Effector memory CD4-positive, alpha-beta T cell (primary cell): ENCODE data around the gene GRAP2.

Experiments
- DNase-seq, 3 donors: peaks; one replicate each; pipeline ENCODE4 v3.0.0-alpha.2; 2020
- H3K27ac ChIP-seq: 2 replicates; pipeline ENCODE4 v1.7.0; 2013; ENCODE audit warnings: mild to moderate bottlenecking, low read length, moderate library complexity; ENCODE audit not compliant: insufficient read depth, poor library complexity, severe bottlenecking
- H3K27me3 ChIP-seq: replicated peaks from 2 replicates; pipeline ENCODE4 v1.7.0; 2013; ENCODE audit warnings: mild to moderate bottlenecking, low read length; ENCODE audit not compliant: insufficient read depth, control insufficient read depth, poor library complexity, severe bottlenecking
- H3K36me3 ChIP-seq: 2 replicates; pipeline ENCODE4 v1.7.0; 2013; ENCODE audit warnings: mild to moderate bottlenecking, low read length, moderate library complexity; ENCODE audit not compliant: control insufficient read depth, insufficient read depth
- H3K4me1 ChIP-seq: 2 replicates; pipeline ENCODE4 v1.7.0; 2013; ENCODE audit warnings: low read length, mild to moderate bottlenecking; ENCODE audit not compliant: control insufficient read depth, insufficient read depth, poor library complexity, severe bottlenecking
- H3K4me3 ChIP-seq: 2 replicates; pipeline ENCODE4 v1.7.0; 2013; ENCODE audit warnings: low read length, low read depth, mild to moderate bottlenecking; ENCODE audit not compliant: insufficient read depth, poor library complexity, severe bottlenecking
- H3K9me3 ChIP-seq: 2 replicates; pipeline ENCODE4 v1.7.0; 2013; ENCODE audit warnings: mild to moderate bottlenecking, low read length, moderate library complexity; ENCODE audit not compliant: control insufficient read depth

GRAP2 gene

DNA sequence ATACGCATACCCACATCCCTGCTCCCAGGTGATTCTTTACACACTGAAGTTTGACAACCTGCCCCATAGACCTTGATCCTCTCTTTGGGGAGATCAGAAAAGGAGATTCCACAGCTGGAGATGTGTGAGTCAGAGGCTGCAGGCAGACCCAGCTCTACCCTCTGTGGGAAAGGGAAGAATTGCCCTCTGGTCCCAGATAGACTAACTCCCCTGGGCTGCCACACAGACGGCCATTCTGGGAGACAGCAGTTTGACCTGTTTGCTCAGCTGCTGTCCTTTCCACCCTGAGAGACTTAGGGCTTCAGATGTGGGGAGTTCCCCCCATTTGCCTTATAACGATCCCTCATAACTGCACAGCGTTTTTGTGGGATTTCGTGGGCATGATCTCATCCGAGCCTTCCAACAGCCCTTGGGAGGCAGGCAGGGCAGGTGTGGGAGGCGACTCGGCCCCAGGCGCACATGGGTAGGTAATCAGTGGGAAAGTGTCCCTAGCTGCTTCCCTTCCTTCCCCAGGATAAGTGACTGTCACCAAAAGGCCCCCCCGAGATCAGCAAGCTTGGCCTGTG lies 107.9 kb downstream of the GRAP2 start:
- H3K36me3 ChIP-seq = no peaks in the 10 kb centered on the region
- H3K9me3 ChIP-seq = no peaks in the 10 kb centered on the region
- no peaks in the 10 kb centered on the region for H3K27me3 ChIP-seq
- no peaks in the 10 kb centered on the region for H3K4me1 ChIP-seq
- no peak overlapping the region for H3K4me3 ChIP-seq
- no peak overlapping the region for H3K27ac ChIP-seq
- DNase-seq = no peak

DNA sequence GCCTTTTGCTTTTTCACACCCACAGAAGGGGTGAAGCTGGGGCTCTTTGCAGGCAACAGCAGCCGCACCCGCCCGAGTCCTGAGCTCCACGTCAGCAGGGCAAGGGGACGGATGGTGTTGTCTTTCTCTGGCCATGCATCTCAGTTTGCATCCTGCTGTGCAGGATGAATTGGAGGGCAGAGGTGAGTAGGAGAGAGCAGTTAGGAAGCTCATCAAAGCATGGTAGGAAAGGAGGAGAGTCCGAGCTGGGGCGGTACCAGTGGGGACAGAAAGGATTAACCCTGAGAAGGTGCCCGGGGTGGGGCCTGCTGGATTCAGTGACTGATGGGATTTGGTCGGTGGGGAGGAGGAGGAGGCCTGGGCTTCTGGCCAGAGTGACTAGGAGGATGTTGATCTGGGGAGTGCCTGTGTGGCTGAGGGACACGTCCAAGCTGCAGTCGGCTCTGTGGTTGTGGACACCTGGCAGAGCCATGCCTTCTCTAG lies 108.4 kb downstream of the GRAP2 start:
- H3K36me3 ChIP-seq = no peaks in the 10 kb centered on the region
- H3K27me3 ChIP-seq = no peaks in the 10 kb centered on the region
- H3K4me1 ChIP-seq = no peaks in the 10 kb centered on the region
- no peak overlapping the region for H3K4me3 ChIP-seq
- no peak for DNase-seq
- no peaks in the 10 kb centered on the region for H3K9me3 ChIP-seq
- H3K27ac ChIP-seq = no peak overlapping the region

GRCh38 chr22:40009951-40010671 lies 109.2 kb downstream of the GRAP2 start:
- Histone ChIP-seq H3K4me1 (no peaks in the 10 kb centered on the region), H3K4me3 (no peak overlapping the region), H3K9me3 (no peaks in the 10 kb centered on the region), H3K36me3 (no peaks in the 10 kb centered on the region), H3K27me3 (no peaks in the 10 kb centered on the region), H3K27ac (no peak overlapping the region)
- DNase-seq = no peak

DNA sequence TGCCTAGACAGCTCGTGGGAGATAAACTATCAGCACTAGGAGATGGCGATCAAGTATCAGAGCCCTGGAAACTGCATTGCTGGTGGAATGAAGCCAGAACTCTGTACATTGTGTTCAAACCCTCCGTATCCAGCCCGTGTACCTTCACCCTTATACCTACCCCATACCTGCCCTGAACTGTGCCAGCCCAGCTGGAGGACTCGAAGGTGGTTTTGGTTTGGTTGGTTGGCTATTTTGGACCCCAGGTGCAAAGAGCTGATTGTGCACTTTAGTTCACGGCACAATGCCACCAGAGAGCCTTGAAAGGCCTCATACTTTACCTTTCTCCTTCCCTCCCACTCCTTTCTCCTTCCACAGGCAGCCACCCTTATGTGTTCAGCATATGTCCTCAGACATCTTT lies 109.9 kb downstream of the GRAP2 start:
- DNase-seq = no peak
- Histone ChIP-seq H3K36me3 (no peaks in the 10 kb centered on the region), H3K27ac (no peak overlapping the region), H3K4me3 (no peak overlapping the region), H3K4me1 (no peaks in the 10 kb centered on the region), H3K27me3 (no peaks in the 10 kb centered on the region), H3K9me3 (no peaks in the 10 kb centered on the region)

GRCh38 chr22:40014667-40015248 lies 113.9 kb downstream of the GRAP2 start:
- Histone ChIP-seq H3K27ac (no peak overlapping the region), H3K4me1 (no peaks in the 10 kb centered on the region), H3K36me3 (no peaks in the 10 kb centered on the region), H3K27me3 (no peaks in the 10 kb centered on the region), H3K9me3 (no peaks in the 10 kb centered on the region), H3K4me3 (no peak overlapping the region)
- DNase-seq = no peak

GRCh38 chr22:40015358-40015976 lies 114.6 kb downstream of the GRAP2 start:
- Histone ChIP-seq H3K27me3 (no peaks in the 10 kb centered on the region), H3K9me3 (no peaks in the 10 kb centered on the region), H3K27ac (no peak overlapping the region), H3K36me3 (no peaks in the 10 kb centered on the region), H3K4me3 (no peak overlapping the region), H3K4me1 (no peaks in the 10 kb centered on the region)
- no peak for DNase-seq

DNA sequence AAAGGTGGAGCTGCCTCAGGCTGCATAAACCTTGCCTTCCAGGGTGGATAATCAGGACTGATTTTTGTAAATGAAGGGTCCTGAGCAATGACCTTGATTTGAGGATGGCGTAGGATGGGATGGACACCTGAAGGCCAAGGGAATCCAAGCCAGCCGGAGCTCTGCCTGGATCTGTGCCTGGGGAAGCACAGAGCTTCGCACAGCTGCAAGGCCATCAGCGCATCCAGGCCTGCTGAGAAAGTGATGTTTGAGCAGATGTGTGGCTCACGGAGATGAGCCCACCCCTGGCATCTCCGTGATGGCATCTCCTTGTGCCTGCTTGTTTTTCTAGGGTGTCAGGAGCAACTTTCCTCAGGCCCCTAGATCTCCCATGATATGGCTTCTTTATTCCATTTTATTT lies 117.2 kb downstream of the GRAP2 start:
- DNase-seq = no peak
- Histone ChIP-seq H3K27me3 (no peaks in the 10 kb centered on the region), H3K4me1 (no peaks in the 10 kb centered on the region), H3K36me3 (no peaks in the 10 kb centered on the region), H3K4me3 (no peak overlapping the region), H3K27ac (no peak overlapping the region), H3K9me3 (no peaks in the 10 kb centered on the region)

- H3K9me3 ChIP-seq = no peaks in the 10 kb centered on the region
- H3K36me3 ChIP-seq = no peaks in the 10 kb centered on the region
- no peaks in the 10 kb centered on the region for H3K4me1 ChIP-seq
- H3K27ac ChIP-seq = no peak overlapping the region
- no peak overlapping the region for H3K4me3 ChIP-seq
- no peaks in the 10 kb centered on the region for H3K27me3 ChIP-seq
- no peak for DNase-seq
Measured at GRCh38 chr22:40019100-40019499, 118.2 kb downstream of the GRAP2 start.

DNA sequence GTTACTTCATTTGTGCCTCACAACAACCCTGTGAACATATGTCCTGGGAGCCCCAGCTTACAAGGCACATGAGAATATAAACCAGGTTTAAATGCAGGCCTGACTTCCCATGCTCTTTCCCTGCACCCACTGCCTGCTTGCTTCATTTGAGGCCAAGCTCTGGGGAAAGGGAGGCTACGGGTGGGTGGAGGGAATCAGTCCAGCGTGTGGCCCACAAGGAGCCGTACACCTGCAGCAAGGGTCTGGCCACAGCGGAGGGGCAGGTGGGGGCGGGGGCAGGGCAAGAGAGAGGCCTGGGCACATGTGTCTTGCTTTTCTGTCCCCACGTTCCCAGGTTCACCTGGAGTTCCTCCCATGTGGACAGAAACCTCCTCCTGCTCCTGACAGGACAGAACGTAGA lies 120.1 kb downstream of the GRAP2 start:
- H3K36me3 ChIP-seq = no peaks in the 10 kb centered on the region
- no peak overlapping the region for H3K4me3 ChIP-seq
- H3K9me3 ChIP-seq = no peaks in the 10 kb centered on the region
- DNase-seq = no peak
- H3K27ac ChIP-seq = no peak overlapping the region
- no peaks in the 10 kb centered on the region for H3K4me1 ChIP-seq
- no peaks in the 10 kb centered on the region for H3K27me3 ChIP-seq

DNA sequence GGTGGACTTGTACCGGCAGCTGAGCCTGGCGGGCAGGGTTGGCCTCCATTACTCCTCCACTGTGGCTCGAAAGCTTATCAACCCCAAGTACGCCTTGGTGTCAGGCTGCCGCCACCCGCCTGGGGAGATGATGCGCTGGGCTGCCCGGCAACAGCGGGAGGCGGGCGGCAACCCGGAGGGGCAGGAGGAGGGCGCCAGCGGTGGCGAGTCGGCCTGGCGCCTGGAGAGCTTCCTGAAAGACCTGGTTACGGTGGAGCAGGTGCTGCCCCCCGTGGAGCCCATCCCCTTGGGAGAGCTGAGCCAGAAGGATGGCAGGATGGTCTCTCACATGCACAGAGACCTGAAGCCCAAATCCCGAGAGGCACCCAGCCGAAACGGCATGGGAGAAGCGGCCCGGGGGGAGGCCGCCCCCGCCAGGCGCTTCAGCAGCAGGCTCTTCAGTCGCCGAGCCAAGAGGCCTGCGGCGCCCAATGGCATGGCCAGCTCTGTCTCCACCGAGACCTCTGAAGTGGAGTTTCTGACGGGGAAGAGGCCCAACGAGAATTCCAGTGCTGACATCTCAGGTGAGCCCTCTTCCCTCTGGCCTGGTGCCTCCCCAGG lies 120.6 kb downstream of the GRAP2 start:
- H3K4me3 ChIP-seq = no peak overlapping the region
- no peak overlapping the region for H3K27ac ChIP-seq
- H3K9me3 ChIP-seq = no peaks in the 10 kb centered on the region
- H3K36me3 ChIP-seq = no peaks in the 10 kb centered on the region
- no peaks in the 10 kb centered on the region for H3K27me3 ChIP-seq
- no peaks in the 10 kb centered on the region for H3K4me1 ChIP-seq
- no peak for DNase-seq
